HG02840 (cell line): ENCODE results near the gene OR10J1.
"Not testable (repeated sequence)": the region's sequence is repeated elsewhere in the genome, so short reads cannot be mapped to it uniquely, and the experiment has no call there.

Experiments
- ATAC-seq: cut with Tn5 transposase; IDR thresholded peaks from one replicate; pipeline ENCODE4 v1.9.1; 2021; ENCODE audit warnings: mild to moderate bottlenecking, moderate library complexity, moderate number of reproducible peaks; ENCODE audit not compliant: unreplicated experiment, low FRiP score

Gene OR10J1

GRCh38 chr1:159439422-159439821 lies at the start of gene OR10J1:
TSS of gene OR10J1 (plus strand) at chr1:159439722. CDS start at chr1:159439792, 70 bp downstream.
- no peak for ATAC-seq

DNA sequence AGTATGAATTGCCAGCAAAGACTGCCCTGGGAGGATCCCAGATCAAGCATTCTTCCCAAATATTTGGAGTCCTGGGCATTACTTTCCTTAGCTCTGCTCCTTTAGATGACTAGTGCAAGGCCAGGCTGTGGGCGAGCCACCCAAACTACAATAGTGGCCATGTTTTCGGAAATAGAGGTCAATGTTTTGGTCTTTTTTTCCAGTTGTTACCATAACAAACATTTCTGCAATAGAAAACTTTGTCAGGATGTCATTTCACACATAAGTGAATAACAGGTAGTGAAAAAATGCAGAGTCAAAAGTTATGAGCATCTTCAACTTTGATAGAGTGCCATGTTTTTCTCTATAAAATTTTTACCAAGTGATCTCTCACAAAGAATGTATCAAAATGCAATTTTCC lies 32.7 kb upstream of the OR10J1 start:
- ATAC-seq: no peak

DNA sequence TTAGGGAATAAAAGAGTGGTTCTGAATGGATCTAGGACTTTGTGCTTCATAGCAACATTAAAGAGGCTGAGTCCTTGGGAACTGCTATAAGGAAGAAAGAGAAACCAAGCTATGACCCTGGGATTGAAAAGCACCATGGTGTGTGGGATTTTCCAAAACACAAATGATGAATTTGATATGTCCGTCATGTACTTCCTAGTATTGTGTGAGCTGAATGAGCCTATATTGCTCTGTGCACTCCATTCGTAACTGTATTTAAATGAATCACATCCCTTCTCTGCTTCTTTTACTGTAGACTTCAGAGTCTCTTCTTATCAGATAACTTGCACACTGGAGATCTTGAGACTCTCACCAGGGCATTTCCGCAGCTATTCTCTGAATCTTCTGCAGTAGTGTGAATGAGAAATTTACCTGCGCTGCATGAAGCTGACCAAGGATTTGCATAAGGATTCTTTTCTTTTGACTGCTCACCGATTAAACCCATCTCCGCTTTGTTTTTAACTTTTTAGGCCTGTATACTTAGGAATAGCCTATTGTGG lies 30.6 kb upstream of the OR10J1 start:
- ATAC-seq: no peak

DNA sequence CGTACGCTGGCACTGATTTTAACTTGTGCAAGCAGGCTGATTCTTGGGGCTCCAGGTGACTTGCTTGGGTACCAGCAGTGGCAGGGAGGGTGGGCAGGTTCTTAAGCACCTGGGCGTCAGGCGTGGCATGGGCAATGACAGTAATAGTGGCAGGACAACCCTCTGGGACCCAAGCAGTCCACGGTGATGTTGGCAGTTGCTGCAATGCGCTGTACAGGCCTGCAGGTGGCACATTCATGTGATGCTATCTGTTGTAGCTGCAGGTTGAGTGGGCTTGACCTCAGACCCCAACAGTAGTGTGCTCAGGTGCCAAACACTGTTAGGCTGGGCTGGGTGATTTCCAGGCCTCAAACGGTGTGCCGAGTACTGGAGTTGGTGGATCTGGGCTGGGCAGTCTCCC lies 17.7 kb upstream of the OR10J1 start:
- no peak for ATAC-seq

DNA sequence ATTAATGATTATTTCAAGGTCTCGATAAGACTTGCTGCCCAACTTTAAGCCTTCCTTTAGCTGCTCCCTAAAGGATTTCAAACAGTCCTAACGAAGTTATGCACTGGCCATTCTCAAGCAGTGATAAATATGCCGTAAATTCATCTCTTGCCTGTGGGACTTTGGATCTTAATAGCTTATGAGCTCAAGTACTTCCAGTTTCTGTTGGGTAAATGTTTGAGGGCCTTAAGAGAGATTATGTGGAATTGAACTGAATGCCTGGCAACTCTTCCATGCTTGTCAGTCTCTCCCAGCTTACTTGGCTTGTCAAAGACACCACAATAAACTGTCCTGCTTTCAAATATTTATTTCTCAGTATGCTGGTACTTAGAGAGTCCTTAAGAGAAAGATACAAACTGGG lies 11.0 kb upstream of the OR10J1 start:
- ATAC-seq: no peak

GRCh38 chr1:159429074-159429861 lies 10.3 kb upstream of the OR10J1 start:
- no peak for ATAC-seq

GRCh38 chr1:159430985-159431384 lies 8.5 kb upstream of the OR10J1 start:
- ATAC-seq: no peak

- no peak for ATAC-seq
Measured at GRCh38 chr1:159431904-159432303, 7.6 kb upstream of the OR10J1 start, which contains the start of gene OR10J4. TSS of gene OR10J4 (plus strand) at chr1:159432204.

DNA sequence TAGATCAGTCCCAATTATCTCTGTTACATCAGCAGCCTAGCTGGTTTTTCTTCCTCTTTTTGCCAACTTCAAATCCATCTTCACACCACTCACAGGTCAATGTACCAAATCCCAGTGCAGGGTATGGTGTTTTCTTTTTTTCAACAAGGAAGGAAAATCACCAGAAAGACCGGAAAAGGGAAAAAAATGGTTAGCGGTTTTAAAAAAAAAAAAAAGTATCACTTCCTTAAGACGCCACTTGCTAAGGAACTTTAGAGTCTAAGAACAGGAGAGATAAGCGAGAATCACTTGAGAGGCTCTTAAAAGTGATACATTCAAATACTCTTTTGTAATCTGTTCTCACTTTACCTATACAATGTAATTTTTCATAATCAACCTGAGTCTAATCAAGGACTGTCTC lies 3.1 kb upstream of the OR10J1 start:
- no peak for ATAC-seq

GRCh38 chr1:159441360-159441759 lies 1.8 kb downstream of the OR10J1 start:
- no peak for ATAC-seq

DNA sequence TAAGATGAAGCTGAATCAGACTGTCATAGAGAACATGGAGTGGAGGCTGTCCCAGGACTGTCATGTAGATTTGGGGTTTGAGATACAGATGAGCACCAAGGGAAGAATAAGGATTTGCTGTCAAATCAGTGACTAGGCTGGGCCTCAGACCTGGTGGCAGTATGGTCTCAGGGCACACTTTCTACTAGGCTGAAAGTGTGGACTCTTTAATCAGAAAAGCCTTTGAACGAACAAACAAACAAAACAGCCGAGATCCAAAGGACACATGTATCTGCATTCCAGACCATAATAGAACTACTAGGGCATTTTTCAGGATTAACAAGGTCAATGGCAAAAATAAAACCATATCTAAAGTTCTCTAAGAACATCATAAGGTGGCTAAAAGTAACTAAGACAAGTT lies 2.9 kb downstream of the OR10J1 start:
- ATAC-seq: no peak

- no peak for ATAC-seq
Measured at GRCh38 chr1:159443066-159443750, 3.7 kb downstream of the OR10J1 start.

DNA sequence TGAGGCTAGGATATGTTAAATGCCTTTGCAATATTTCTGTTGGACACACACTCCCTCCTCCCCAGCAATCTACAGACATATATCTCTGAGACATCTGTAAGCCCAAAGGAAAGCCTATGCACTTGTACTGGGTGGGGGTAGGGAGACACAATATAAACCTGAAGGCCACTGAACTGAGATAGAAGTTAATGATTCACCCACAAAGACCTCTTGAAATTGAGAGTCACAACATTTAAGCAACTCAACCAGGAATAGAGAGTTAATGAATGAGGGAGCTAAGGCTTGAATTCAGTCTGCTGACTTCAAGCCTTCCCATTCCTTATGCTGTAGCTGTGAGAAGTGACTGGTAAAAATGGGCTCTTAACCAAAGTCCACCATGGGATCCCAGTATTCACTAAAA lies 5.0 kb downstream of the OR10J1 start:
- no peak for ATAC-seq

- ATAC-seq: no peak
Measured at GRCh38 chr1:159448181-159448580, 8.7 kb downstream of the OR10J1 start.

GRCh38 chr1:159449605-159450004 lies 10.1 kb downstream of the OR10J1 start:
- not testable (repeated sequence) for ATAC-seq

DNA sequence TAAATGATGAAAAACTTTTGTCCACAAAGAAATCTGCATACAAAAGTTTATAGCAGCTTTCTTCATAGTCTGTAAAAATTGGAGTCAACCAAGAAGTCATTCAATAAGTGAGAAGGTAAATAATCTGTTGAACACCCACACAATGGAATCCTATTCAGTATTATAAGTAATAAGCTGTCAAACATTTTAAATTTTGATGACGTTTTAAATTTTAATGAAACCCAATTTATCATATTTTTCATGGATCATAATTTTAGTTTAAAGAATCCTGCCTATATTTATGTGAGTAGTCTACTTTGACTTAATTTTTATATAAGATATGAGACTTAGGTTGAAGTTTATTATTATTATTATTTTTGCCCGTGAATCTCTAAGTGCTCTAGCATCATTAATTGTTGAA lies 20.0 kb downstream of the OR10J1 start:
- no peak for ATAC-seq

- ATAC-seq: no peak
Measured at GRCh38 chr1:159465191-159465603, 25.7 kb downstream of the OR10J1 start.

- ATAC-seq: no peak
Measured at GRCh38 chr1:159468321-159468720, 28.8 kb downstream of the OR10J1 start.

GRCh38 chr1:159469921-159470533 lies 30.5 kb downstream of the OR10J1 start:
- no peak for ATAC-seq

DNA sequence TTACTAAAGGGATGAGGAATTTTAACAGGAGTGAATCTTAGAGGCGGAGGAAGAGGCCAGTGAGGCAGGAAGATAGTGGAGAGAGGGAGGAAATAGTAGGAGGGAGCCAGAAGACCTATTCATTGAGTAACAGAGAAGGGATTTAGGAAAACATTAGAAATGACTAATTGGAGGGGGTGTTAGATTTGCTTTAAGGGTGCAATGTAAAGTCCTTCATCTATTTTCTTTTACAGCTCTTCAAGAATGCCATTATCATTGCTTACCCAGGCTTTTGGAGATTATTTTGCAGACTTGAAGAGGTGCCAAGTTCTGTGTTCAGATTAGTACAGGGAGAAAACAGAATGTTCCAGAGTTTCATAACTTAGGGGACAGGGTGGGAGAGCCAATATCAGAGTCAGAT lies 33.8 kb downstream of the OR10J1 start:
- no peak for ATAC-seq

DNA sequence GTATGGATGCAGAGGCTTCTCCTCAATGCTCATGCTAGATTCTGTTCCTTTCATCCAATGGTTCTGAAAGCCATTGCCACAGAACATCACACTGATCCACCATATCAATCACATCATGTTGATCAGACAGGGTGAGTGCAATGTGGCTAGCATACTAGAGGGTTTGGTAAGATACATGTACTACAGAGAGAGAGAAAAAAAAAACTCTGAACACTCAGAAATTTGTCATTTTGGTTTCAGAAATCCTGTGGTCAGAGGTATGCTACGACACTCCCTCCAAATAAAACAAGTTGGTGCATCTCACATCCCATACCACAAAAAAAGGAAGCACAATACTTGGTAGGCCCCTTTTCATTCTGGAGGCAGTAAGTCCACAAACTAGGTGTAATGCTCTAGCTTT lies 35.4 kb downstream of the OR10J1 start:
- no peak for ATAC-seq
